HG03095 (cell line): ENCODE measurements around the gene GPRC5A.

ENCODE experiments used
- ATAC-seq: cut with Tn5 transposase; IDR thresholded peaks from one replicate; pipeline ENCODE4 v1.9.1; 2021; ENCODE audit warnings: moderate library complexity; ENCODE audit not compliant: unreplicated experiment

GPRC5A gene

DNA sequence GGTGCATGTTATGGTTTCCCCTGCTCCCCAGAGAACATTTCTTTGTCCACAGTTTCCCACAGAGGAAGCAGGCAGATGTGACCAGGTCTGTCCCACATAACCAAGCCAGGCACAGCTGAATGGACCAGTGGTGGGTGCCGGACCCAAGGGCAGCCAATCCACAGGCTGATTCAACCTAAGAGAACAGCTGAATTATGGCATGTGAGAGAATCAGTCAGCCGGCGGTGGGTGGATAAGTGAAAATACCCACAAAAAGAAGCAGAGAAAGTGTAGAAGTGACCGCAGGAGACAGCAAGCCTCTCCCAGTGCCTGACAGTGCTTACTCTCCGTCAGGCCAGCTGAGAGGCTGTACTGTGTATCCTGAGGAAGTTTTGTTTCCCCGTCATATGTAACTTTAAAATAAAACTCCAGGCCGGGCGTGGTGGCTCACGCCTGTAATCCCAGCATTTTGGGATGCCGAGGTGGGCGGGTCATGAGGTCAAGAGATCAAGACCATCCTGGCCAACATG, 45.7 kb downstream of the GPRC5A start:
- no peak for ATAC-seq

DNA sequence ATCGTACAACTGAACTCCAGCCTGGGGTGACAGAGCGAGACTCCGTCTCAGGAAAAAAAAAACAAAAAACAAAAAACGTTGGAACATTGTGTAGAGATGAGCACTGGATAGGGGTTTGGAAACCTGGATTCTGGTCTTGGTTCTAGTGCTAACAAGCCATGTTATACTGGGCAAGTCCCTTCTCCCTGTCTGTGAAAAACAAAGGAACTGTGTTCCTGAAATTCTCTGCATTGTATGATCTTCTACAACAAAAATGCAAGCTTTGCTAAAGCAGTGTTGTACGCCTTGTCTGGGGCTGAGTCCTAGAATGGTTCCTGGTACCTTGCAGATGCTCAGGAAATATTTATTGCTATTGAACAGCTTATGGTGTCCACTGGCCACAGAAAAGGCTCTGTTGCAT, 47.2 kb downstream of the GPRC5A start:
- no peak for ATAC-seq

DNA sequence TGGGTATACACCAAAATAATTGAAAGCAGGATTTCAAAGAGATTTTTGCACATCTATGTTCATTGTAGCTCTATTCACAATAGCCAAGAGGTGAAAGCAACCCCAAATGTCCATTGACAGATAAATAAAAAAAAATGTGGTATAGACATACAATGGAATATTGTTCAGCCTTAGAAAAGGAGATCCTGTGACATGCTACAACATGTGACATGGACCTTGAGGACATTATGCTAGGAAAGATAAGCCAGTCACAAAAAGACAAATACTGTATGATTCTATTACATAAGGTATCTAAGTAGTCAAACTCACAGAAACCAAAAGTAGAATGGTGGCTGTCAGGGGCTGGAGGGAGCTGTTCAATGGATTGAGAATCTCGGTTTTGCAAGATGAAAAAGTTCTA, 48.5 kb downstream of the GPRC5A start:
- ATAC-seq: no peak

DNA sequence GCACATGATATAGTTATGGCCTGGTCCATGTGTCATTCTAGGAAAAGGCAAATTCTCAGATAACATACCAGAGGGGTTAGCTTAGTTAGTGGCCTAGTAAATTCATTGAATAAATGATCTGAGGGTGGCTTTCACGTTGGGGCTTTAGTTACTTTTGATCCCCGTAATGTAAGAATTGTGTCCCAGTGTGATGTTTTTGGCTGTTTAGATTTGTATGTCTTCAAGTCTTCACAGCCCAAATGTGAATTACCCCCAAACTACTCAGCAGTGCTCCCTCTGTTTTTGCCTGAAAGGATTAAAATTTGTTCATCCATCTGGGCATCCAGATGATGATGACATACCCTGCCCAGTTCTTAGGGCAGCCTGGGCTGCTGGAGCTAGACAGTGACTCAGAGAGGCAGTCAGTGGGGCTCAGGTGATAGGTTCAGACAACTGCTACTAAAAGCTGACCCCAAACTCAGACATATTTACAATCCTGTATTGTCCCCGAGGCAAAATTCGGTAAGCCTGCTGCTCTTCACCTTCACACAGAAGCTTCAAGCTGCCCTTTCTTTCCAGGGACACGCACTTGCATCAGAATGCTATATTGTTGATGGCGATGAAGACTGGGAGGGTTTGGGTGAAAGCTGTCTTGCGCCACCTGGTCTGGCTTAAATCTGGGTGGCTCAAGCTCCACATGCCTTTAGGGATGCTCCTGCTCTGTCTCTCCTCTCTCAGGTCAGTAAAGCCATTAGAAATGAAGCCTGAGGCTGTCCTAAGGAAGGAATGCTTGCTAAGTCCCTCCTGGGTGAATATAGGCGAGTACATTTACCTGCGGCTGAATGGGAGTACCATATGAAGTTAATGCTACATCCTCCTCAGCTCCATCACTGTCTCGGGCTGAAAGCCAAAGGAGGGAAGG, 50.3 kb downstream of the GPRC5A start:
- no peak for ATAC-seq

DNA sequence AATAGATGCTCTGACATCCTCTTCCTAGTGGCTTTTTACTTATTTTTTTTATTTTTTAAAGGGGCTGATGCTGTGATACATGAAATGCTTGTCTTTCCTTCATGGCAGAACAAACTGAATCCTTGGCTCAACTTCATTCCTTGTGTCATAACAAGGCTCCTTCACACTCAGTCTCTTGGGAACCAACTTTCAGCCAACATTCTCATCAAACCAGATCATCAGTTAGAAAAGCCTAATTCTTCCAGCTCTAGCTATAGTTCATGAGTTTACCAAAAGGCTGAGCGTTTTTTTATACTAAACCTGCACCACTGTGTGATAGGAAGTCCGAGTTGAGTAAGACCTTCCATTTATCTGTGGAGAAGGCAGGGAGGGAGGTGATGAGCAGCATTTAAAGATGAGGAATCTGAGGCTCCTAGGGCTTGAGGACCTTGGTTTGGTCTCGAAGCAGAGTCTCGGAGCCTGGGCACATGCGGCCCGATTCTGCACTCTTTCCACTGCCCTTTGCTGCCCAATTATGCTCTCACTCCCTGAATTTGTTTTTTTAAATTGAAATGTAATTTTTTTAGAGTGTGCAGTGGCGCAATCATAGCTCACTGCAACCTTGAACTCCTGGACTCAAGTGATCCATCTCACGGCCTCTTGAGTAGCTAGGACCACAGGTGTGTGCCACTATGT, 52.4 kb downstream of the GPRC5A start:
- no peak for ATAC-seq

DNA sequence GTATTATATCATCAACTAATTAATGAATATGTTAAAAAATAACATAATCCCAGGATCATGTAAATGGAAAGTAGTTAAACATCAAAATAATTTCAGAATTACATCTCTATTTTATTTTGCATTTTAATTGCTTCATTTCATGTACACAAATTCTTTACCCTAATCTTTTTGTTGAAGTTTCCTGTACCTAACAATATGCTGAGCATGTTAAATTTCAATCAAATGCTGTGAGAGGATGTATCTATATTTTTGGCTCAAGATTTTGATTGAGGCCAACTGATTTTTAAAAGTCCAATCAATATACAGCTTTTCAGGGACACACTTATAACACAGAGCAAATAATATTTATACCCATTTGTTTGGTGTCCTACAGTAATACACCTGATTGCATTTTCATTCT, 54.2 kb downstream of the GPRC5A start:
- no peak for ATAC-seq

DNA sequence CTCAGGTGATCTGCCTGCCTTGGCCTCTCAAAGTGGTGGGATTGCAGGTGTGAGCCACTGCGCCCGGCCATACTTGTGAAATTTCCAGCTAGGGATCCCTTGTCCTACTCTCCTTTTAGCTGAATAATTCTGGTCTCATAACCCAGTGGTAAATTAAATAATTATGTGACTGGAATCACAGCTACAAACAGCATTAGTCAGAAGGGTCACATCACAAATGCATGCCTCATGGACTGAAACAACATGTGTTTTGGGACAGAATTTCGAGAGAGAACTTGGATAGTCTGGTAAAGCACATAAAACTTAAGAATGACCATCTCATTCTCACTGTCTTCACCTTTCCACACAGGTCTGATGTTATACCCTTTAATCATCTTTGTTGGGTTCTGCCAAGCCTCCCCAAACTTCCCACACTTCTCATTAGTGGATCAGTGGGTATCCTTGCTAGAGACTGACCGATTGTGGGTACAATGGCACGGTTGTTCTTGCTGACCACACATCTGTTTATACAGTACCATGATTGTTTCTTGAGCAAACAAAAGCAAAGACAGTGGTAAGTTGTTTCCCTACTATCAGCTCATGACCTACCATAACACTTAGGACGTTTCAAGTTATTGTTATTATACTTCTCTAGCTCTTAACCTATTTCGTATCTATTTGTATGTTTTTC, 55.5 kb downstream of the GPRC5A start:
- ATAC-seq: no peak

DNA sequence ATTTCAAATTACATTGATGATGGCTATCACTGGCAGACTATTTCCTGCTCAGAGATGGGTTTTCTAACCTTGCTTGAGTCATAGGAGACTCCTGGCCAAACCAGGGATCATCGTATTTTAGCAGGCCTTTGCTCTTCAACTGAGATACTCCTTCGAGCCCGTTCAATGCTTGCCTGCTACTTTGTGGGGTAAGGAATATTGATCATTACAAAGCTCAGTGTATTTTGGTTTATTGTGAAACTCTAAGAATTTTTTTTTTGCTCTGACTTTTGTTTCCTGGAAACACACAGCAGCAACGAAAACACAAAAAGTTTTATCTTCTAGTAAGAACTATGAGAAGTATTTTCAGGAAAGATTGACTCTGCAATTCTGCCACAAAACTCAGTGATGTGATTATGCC, 56.5 kb downstream of the GPRC5A start:
- no peak for ATAC-seq

DNA sequence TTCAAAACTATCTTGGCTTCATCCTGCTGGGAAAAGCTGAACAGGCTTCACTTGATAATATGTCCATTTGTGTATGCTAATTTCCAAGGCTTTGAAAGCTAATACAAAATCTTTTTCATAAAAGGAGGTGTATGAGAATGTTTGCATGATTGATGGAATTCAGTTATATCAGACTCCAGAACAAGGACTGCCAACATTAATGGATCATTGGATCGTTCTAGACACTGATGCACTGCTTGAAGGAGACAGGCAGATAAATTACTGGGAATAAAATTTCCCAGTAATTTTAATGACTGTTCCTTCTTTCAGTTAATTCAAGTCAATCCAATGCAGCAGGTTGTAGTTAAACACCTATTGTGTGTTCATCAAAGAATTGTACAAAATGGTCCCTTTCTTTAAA, 60.1 kb downstream of the GPRC5A start:
- no peak for ATAC-seq

DNA sequence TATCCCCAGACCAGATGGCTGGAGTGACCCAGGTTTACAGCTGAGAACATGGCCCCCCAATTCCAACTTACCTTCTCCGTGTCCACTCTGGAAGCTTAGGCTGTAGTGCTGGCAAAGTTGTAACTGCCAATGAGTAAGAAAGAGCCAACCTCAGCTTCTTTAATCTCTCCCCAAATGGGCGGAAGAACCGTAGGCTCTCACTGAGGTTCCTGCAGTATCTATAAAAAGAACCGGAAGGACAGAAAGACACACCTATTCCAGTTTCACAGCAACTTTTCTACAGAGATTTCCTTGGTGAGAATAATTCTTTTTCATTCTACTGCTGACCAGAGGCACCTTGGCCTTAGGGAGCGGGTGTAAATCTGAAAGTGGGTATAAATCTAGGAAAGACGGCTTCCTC, 60.7 kb downstream of the GPRC5A start, which contains the start of gene GPRC5D:
TSS of gene GPRC5D (minus strand) at position 135 of the 400 bp plus-strand sequence. CDS start 1,786 bp downstream, outside the sequence.
- ATAC-seq: no peak

DNA sequence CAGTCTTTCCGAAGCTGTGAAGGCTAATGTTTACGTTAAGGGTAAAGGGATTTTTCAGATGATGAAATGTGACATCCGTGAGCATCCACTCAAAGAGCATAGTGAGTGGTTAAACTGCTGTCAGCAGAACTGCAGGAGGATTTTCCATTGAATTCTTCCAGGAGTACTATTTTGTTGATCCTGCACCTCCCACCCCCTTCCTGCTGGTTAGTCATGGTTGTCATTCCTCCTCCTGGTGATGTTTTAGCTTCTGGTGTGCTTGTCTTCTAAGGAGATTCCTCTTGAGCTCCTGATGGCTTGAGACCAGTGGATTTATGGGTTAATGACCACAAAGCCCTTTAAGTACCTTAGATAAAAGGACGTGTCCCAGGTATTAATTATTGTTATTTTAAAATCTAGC, 63.0 kb downstream of the GPRC5A start:
- no peak for ATAC-seq

DNA sequence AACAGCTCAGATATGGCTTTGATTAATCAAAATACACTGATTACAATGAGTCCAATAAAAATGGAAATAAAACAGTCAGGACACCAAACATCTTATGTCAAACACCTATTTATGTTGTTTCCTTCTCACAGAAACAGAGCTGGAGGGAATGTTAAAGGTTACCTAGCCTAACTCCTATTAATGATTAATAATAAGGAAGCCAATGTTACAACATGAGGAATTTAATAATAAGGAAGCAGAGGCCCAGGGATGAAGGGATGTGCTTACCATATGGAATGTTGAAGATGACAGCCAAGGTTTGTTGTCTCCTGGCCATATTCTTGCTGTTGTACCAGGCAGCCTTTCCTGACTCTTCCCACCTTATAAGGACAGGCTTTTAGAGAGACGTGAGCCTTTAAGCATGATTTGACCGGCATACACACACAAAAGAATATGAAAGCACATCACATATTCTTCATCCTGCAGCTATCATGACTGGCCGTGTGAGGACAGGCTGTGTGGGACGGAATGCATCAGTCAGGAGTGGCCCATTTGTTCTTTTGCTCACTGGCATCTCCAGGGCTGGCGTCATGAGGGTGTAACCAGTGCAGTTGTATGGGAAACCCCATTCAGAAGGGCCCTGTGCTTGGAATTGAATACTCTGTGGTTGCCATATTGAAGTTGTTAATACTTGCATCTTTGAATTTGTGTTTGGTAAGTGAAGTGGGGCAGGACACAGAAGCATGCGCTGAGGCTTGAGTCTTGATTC, 63.7 kb downstream of the GPRC5A start:
- ATAC-seq: no peak

DNA sequence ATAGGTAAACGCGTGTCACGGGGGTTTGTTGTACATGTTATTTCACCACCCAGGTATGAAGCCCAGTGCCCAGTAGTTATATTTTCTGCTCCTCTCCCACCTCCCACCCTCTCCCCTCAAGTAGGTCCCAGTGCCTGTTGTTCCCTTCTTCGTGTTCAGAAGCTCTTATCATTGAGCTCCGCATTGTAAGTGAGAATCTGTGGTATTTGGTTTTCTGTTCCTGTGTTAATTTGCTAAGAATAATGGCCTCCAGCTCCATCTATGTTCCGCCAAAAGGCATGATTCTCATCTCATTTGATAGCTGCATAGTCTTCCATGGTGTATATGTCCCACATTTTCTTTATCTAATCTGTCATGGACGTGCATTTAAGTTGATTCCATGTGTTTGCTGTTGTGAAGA, 67.5 kb downstream of the GPRC5A start:
- ATAC-seq: no peak

DNA sequence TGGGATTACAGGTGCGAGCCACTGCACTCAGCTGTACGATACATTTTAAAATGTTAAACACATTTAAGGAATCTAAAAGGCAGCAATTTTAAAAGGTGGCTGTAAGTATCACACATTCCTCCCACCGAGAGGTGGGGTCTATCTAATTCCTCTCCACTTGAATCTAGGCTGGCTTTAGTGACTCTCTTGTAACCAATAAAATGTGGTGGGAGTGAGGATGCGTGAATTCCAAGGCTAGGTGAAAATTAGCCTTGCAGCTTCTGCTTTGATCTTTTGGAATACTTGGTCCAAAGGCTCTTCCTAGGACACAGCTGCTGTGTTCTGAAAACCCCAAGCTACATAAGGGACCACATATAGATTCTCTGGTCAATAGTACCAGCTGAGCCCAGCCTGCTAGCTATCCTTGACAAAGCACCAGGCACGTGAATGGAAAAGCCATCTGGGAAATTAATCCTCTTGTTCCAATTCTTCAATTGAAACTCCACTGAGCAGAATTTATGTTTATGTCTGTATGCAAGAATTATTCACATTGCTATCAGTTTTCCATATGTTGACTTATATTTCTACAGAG, 69.4 kb downstream of the GPRC5A start:
- ATAC-seq: no peak

DNA sequence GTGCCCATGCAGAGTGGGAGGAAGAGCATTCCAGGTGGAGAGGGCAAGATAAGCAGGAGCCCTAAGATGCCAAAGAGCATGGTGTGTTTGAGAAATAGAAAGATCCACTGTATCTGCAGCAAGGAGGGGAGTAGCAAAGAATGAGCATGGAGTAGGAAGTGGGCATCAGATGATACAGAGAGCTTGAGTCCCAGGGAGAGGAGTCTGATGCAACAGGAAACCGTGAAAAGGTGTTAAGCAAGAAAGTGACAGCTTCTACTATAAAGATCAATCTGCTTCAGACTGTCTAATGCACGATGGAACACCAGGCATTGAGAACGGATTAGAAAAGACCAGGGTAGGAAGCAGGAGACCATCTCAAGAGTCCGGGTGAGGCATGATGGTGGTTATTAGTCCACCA, 72.9 kb downstream of the GPRC5A start:
- ATAC-seq: no peak

DNA sequence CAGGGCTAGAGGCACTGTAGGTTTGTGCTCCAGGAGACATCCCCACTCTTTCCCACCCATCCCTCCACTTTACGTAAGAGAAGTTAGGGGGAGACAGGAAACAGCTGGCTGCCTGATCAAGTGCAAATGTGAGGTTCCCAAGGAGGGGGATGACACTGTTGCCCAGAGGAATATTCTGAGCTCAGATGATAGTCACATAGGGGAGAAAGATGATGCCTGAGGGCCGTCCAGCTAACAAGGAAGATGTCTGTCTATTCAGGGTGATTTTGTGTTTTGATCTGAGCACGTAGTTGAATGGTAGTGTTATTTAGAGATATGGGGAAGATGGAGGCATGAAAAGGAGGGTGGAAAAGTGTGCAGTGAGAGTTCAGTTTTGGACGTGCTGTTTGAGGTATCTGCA, 74.5 kb downstream of the GPRC5A start:
- ATAC-seq: no peak
